Pancreas (tissue), 10 donors: ENCODE measurements around the gene PIK3R2. TPM values are rescaled to one million over a fixed set of nuclear protein-coding genes. Genes with fewer than 3 reads are reported as not detected.
A peak's percentile ranks its signal among the peaks of the same experiment; 100 is the strongest.

Source experiments
- ATAC-seq, 4 donors: fragments of 200-7000 bp; cut with Tn5 transposase; one replicate each; pipeline versions ENCODE4 v1.8.0 to v1.9.1; 2020; ENCODE audit warnings: mild to moderate bottlenecking in 4 of 4, moderate library complexity in 4 of 4
- DNase-seq, 6 donors: peaks; one replicate each; pipeline ENCODE4 v3.0.0-alpha.2; 2020
- FAIRE-seq: peaks from 2 replicates; lab custom pipeline; 2012; peaks lifted over from hg19 to GRCh38; lab: Jason Lieb, UNC
- H3K27ac ChIP-seq, 4 donors: fragments of 200-600 bp; sonication (generic); 1 replicate in 3 of 4; 2 replicates in 1 of 4; pipeline versions ENCODE4 v1.5.0 to v1.8.0; 2020
- H3K27me3 ChIP-seq, 4 donors: fragments of 200-600 bp; one replicate each; pipeline ENCODE4 v1.8.0; 2021
- H3K36me3 ChIP-seq, 3 donors: fragments of 200-600 bp; sonication (generic) in 1 of 3; one replicate each; pipeline versions ENCODE4 v1.5.0 to v1.8.0; 2020 to 2021
- H3K4me1 ChIP-seq, 3 donors: fragments of 200-600 bp; one replicate each; pipeline ENCODE4 v1.8.0; 2021
- H3K4me3 ChIP-seq, 4 donors: fragments of 200-600 bp; sonication (generic) in 2 of 4; one replicate each; pipeline versions ENCODE4 v1.5.0 to v1.8.0; 2020 to 2021
- H3K9me3 ChIP-seq, 4 donors: fragments of 200-600 bp; one replicate each; pipeline ENCODE4 v1.8.0; 2021
- WGBS, 2 donors: extraction: QIAGEN DNeasy Blood & Tissue Kit; methylation state at CpG; one replicate each; pipeline ENCODE4 v1.1.7; 2013; 5-methylcytosine and 5-hydroxymethylcytosine counted together
- intact Hi-C, 3 donors: fragments of 100-400 bp; cut with DNase I; formaldehyde crosslinking; loops; one replicate each; pipeline versions ENCODE4 v1.11.1 to v1.14.2; 2022
- polyA plus RNA-seq, 2 donors: library from polyadenylated mRNA; stranded (reverse); fragments of 200-250 nt; gene quantifications; one replicate each; pipeline ENCODE4 v1.2.3, GENCODE V29; 2013
- total RNA-seq, 6 donors: library from RNA; stranded (reverse); fragmentation: NEBNext Ultra II Directional in 4 of 6; extraction: Animal tissue kit (Norgen Biotek cat#: 25700) in 4 of 6; gene quantifications; one replicate each; pipeline versions ENCODE4 v1.2.1 to v1.2.4, GENCODE V29; 2021 to 2023
- TF ChIP-seq, protein P1 (sequence below), 4 donors: fragments of 200-600 bp; sonication (generic) in 3 of 4; IDR thresholded peaks; one replicate each; pipeline versions ENCODE4 v1.5.0 to v1.8.0; 2021; ENCODE audit warnings: antibody characterized with exemption in 4 of 4
- donor health status: healthy with polysubstance abuse.
- donor health status: DM: no; HTN: no; CAD: no; lungs with moderate emphysema.
- donor health status: DM: no; HTN: no; CAD: no.
- donor health status: control.
- donor health status: control.
- donor health status: Bipolar disorder and iron deficiency.
- donor health status: DM: yes; HTN: yes; CAD: no.
- donor health status: DM: no; HTN: no; CAD: no.
- donor health status: DM: no; HTN: no; CAD: no.
- donor health status: DM: yes; HTN: yes; CAD: no.

PIK3R2 gene
- total and polyA plus RNA-seq, 8 donors: 4.3 to 21.2 (median 11.9) TPM

DNA sequence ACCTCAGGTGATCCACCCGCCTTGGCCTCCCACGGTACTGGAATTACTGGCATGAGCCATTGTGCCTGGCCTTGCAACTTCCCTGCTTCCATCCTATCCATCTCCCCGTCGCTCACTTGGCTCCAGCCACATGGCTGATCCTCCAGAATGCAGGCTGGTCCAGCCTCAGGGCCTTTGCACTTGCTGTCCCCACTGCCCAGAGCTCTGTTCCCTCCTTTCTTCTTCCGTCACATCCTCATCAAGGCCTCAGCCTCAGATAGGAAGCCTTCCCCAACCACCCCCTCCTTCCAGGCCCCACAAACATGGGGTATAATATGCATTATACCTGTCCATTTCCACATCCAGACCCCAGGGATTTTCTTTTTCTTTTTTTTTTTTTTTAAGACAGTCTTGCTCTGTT is 39.1 kb upstream of the PIK3R2 start:
- ATAC-seq (no peak), DNase-seq (no peak), FAIRE-seq (no peak)
- 67 to 69% methylated on average over 5 of the region's 5 CpGs for WGBS, 2 donors
- TF ChIP-seq, protein P1, sequence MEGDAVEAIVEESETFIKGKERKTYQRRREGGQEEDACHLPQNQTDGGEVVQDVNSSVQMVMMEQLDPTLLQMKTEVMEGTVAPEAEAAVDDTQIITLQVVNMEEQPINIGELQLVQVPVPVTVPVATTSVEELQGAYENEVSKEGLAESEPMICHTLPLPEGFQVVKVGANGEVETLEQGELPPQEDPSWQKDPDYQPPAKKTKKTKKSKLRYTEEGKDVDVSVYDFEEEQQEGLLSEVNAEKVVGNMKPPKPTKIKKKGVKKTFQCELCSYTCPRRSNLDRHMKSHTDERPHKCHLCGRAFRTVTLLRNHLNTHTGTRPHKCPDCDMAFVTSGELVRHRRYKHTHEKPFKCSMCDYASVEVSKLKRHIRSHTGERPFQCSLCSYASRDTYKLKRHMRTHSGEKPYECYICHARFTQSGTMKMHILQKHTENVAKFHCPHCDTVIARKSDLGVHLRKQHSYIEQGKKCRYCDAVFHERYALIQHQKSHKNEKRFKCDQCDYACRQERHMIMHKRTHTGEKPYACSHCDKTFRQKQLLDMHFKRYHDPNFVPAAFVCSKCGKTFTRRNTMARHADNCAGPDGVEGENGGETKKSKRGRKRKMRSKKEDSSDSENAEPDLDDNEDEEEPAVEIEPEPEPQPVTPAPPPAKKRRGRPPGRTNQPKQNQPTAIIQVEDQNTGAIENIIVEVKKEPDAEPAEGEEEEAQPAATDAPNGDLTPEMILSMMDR (IDR thresholded peaks at IDR 0.05): no peak
- Histone ChIP-seq H3K36me3 (no peaks in the 10 kb centered on the region), H3K27me3 (no peaks in the 10 kb centered on the region), H3K4me1 (peaks cover 16 to 23% (median 23%) of the 10 kb centered on the region in 3 donors), H3K9me3 (no peaks in the 10 kb centered on the region), H3K27ac (no peak overlapping the region), H3K4me3 (no peak overlapping the region)
- intact Hi-C loops: loop anchor here in 2 of 3 donors (5.0 to 10.0 kb wide), 3 partner anchors 51 to 138 kb away; no protein-coding TSS in a partner anchor

DNA sequence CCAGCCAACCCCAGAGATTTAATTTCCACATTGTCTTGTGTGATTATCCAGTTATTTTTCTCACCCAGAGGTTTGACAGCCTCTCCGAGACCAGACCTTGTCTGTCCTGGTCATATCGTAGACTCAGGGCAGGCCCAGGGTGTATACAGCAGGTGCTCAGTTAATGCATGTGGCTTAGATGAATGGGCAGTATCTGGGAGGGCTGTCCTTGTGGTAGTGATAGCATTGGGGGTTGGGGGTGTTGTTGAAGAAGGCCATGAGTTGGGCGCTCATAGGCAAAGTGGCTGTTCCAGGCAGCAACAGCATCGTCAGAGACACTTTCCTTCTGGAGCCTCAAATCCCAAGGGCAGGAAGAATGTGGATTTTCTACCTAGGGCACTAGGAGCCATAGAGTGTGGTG is 38.5 kb upstream of the PIK3R2 start:
- Histone ChIP-seq H3K36me3 (no peaks in the 10 kb centered on the region), H3K4me3 (no peak overlapping the region), H3K27ac (no peak overlapping the region), H3K27me3 (no peaks in the 10 kb centered on the region), H3K9me3 (no peaks in the 10 kb centered on the region), H3K4me1 (peaks cover 17 to 24% (median 21%) of the 10 kb centered on the region in 3 donors)
- TF ChIP-seq, protein P1 (IDR thresholded peaks at IDR 0.05): no peak
- WGBS, 2 donors: 81 to 88% methylated on average over 4 of the region's 4 CpGs
- FAIRE-seq: no peak
- no peak for DNase-seq
- no peak for ATAC-seq
- intact Hi-C loops: loop anchor here in 2 of 3 donors (5.0 to 10.0 kb wide), 3 partner anchors 50 to 138 kb away; no protein-coding TSS in a partner anchor

DNA sequence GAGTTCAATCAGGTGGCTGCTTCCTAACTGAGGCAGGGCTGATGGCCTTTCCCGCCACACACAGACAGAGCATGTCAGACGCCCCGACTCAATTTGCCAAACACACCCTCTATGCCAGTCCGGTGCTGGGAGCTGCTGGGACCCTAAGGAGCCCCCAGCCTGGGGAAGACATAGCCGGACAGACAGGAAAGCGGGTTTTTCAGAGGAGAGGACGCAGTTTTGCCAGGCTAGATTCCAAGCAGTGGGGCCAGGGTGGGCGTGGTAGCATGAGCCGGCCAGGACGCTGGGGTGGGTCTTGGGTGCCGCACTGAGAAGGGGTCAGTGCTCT is 35.6 kb upstream of the PIK3R2 start:
- WGBS, 2 donors: 27 to 29% methylated on average over 10 to 11 of the region's 11 CpGs
- DNase-seq (peak in 1 of 6 donors; percentile 39), ATAC-seq (no peak), FAIRE-seq (no peak)
- no peaks in the 10 kb centered on the region for H3K27me3 ChIP-seq
- peak overlapping the region in 2 of 4 donors; percentile 46 to 61 for H3K4me3 ChIP-seq
- no peak overlapping the region for H3K27ac ChIP-seq
- peaks cover 8 to 21% (median 15%) of the 10 kb centered on the region in 3 donors for H3K4me1 ChIP-seq
- intact Hi-C loops: loop anchor here in 1 of 3 donors (10.0 kb wide), 1 partner anchor 47 kb away; no protein-coding TSS in a partner anchor
- peaks cover 0 to 4% (median 0%) of the 10 kb centered on the region in 3 donors for H3K36me3 ChIP-seq
- TF ChIP-seq, protein P1 (IDR thresholded peaks at IDR 0.05): no peak
- H3K9me3 ChIP-seq: no peaks in the 10 kb centered on the region

DNA sequence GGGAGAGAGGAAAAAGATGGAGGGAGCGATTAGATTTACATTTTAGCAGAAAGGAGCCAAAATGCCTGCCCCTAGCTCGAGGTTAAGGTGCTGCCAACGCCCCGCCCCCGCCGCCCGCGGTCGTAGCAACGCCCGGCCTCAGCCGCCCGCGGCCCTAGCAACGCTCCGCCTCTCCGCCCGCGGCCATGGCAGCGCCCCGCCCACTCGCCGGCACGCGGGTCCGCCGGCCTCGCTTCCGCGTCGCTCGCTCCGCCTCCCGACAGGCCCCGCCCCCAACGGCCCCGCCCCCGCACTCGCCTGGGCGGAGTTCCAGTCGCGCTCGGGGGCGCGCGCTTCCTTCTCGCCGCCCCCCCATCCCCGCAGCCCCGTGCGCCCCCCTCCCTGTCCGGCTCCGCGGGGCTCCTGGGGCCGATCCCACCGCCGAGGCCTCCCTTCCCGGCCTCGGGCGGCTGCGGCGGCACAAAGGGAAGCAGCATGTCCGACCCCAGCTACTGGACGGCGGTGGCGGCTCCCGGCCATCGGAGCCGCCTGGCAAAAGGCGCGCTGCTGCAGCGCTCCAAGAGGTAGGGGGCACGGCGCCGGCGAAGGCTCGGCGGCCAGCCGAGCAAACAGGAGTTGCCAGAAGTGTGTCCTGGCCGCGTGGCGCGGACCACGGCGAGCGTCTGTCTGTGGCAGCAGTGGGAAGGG is 35.1 kb upstream of the PIK3R2 start:
- Histone ChIP-seq H3K4me1 (peaks cover 8 to 21% (median 15%) of the 10 kb centered on the region in 3 donors), H3K36me3 (peaks cover 0 to 9% (median 3%) of the 10 kb centered on the region in 3 donors), H3K27me3 (no peaks in the 10 kb centered on the region), H3K4me3 (peak overlapping the region; percentile 27 to 61 (median 42)), H3K9me3 (no peaks in the 10 kb centered on the region), H3K27ac (peak overlapping the region; percentile 22 to 52 (median 43))
- 3 to 5% methylated on average over 46 to 86 of the region's 86 CpGs for WGBS, 2 donors
- ATAC-seq (peak; percentile 84 to 94 (median 92)), DNase-seq (peak; percentile 88 to 98 (median 95)), FAIRE-seq (no peak)
- intact Hi-C loops: loop anchor here in 1 of 3 donors (10.0 kb wide), 1 partner anchor 47 kb away; no protein-coding TSS in a partner anchor
- TF ChIP-seq, protein P1 (IDR thresholded peaks at IDR 0.05): no peak
